GM19468 (cell line): ENCODE data around the gene DRC7.
"Not testable (repeated sequence)": the region's sequence is repeated elsewhere in the genome, so short reads cannot be mapped to it uniquely, and the experiment has no call there.

Source experiments
- ATAC-seq: cut with Tn5 transposase; IDR thresholded peaks from one replicate; pipeline ENCODE4 v1.9.1; 2021; ENCODE audit warnings: mild to moderate bottlenecking, moderate library complexity, moderate number of reproducible peaks; ENCODE audit not compliant: unreplicated experiment; ENCODE audit errors: extremely low read depth

Gene DRC7

DNA sequence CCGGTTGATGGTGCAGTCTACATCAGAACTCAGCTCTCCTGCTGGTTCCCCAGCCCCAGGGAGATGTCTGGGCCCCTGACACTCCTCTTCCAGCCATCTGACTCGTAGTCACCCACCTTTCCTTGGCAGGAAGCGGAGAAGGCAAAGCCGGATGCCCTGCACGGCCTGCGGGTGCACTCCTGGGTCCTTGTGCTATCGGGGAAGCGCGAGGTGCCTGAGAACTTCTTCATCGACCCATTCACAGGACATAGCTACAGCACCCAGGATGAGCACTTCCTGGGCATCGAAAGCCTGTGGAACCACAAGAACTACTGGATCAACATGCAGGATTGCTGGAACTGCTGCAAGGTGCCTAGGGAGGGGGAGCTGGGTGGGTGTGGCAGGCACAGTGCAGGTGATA lies 12.7 kb downstream of the DRC7 start:
- no peak for ATAC-seq

DNA sequence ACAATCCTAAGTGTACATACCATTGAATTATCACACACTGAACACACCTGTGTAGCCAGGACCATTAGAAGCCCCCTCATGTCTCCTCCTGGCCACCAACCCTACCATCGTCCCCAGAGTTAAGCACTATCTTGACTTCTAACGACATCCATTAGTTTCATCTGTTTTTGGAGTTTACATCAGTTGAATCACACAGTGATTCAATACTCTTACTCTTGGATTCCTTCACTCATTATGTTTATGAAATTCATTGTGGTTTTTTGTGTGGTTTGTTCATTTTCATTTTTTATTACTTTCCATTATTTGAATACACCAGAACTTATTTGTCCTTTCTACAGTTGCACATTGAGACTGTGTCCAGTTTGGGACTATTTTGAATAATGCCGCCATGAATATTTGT lies 13.6 kb downstream of the DRC7 start:
- ATAC-seq, result no peak

DNA sequence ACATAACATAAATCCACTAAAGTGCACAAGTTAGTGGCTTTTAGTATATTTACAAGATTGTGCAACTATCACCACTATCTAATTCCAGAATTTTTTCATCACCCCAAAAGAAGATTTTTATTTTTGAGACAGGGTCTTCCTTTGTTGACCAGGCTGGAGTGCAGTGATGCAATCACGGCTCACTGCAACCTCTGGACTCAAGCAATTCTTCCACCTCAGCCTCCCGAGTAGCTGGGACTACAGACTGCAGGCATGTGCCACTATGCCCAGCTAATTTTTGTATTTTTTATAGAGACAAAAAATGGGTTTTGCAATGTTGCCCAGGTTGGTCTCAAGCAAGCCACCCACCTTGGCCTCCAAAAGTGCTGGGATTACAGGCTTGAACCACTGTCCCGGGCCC lies 15.1 kb downstream of the DRC7 start:
- ATAC-seq, result no peak

DNA sequence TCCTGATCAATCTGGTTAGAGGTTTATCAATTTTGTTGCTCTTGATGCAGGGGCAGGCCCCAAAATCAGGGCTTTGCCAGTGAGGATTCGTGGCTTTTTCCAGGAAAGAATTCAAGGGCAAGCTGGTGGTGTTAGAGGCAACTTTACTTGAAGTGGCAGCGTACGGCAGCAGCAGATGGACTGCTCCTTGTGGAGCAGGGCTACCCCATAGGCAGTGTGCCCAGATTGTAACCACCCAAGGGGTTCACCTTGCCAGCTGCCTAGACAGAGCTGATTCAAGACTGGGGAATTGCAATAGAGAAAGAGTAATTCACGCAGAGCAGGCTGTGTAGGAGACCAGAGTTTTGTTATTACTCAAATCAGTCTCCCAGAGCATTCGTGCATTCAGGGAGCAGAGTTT lies 16.7 kb downstream of the DRC7 start:
- ATAC-seq, result no peak

DNA sequence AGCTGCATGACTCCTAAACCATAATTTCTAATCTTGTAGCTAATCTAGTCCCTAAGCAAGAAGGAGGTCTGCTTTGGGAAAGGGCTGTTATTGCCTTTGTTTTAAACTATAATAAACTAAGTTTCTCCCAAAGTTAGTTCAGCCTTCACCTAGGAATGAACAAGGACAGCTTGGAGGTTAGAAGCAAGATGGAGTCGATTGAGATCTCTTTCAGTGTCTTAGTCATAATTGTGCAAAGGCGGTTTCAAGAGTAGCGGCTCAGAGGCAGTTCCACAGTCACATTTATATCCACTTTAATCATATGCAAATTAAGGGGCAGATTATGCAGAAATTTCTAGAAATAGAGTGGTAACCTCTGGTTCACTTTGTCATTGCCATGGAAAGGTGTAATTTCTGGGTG lies 17.4 kb downstream of the DRC7 start:
- ATAC-seq, result no peak

DNA sequence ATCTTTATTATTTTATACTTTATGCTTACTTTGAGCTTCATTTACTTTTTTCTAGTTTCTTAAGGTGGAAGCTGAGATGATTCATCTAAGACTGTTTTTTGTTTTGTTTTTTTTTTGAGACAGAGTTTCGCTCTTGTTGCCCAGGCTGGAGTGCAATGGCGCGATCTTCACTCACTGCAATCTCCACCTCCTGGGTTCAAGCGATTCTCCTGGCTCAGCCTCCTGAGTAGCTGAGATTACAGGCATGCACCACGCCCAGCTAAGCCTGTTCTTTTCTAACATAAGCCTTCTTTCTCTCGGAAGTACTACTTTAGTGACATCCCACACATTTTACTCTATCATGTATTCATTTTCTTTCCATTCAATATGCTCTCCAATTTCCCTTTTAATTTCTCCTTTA lies 18.0 kb downstream of the DRC7 start:
- not testable (repeated sequence) for ATAC-seq

DNA sequence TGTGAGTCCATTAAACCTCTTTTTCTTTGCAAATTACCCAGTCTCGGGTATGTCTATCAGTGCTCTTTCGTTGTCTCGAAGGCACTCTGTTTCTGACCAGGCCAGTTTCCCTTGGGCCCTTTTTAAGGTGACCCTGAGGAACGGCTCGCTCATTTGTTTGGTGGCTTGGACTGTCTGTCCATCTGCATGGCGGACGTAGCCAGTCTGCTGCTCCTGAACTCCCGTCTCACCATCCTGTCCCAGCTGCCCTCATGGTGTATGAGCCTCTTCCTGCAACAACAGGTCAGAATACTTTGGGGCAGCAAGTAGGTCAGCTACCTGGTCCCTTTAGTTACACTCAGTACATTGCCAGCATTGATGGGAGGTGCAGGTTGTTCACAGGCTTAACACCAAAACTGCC lies 19.0 kb downstream of the DRC7 start:
- ATAC-seq, result no peak

DNA sequence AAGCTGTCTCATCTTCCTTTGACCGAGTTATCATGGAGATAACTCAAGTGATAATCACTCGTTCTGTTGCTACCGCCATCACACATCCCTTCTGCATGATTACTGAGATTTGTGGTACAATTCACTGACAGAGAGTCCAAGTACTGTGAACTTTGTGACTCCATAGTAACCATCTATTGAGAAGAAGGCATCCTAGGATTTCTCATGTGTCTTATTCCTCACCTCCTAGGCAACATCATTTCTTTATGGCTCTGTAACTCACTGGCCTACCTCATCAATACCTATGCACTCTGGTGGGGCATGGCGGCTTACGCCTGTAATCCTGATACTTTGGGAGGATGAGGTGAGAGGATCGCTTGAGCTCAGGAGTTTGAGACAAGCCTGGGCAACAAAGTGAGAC lies 19.4 kb downstream of the DRC7 start:
- ATAC-seq, result no peak

DNA sequence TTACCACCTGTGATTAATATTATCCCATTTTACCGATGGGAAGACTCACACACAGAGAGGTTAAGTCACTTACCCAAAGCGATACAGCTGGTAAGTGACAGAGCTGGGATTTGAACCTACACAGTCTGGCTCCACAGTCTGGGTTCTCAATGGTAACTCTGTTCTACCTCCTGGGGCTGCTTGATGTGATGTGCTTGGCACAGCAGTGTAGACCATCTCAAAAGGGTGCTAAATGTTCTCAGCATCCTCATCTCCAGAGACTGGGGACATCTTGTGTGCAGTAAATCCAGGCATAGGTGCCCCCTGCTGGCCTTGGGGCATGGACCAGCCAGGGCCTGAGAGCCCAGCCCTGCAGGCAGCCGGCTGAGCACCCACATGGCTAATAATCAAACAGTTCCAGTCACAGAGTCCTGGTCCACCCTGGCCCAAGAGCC lies 25.6 kb downstream of the DRC7 start:
- ATAC-seq, result no peak

DNA sequence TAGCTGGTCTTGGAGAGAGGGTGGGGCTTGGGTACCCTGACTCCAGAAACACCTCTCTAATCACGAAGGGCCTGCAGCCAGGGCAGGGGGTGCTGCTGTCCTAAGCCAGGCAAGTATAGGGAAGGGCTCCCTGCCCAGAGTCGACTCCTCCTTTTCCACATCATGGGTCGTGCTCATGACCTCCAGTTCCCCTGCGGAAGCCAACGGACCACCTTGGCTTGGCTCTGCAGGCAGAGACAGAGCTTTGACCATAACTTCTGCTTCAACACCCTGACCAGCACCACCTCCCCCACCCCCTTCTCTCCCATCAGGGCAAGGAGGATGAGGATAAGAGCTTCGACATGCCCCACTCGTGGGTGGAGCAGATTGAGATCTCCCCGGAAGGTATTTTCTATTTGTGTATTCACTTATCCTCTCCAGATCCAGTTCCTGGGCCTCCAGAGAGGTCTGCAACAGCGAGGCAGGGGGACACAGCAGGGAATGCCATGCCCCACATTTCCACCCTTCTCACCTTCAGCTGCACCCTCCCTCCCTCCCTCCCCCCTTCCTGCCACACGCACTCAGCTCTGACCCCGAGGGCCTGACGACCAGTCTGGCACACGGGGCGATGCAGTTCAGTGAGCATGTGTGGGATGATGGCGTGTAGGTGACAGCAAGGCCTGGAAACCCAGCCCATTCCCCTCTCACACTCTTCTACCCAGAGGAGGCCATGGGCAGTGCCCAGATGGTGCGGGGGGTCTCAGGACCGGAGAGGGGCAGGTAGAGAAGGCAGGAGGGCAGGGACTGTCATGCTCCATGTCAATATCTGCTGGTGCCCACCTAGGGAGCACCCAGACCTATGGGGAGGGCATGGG lies 27.0 kb downstream of the DRC7 start:
- ATAC-seq, result no peak

DNA sequence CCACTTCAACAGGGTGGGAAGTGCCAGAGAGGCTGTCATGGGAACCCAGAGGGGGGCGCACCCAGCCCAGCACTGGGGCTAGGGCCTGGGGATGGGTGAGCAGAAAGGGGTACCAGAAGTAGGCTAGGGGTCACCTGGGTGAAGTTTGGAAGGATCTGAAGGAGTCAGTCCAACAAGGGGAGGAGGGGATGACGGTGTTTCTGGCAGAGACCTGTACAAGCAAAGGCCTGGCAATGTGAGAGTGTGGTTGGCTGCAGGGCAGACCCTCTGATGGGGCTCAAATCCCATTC lies 27.5 kb downstream of the DRC7 start:
- ATAC-seq, result no peak

DNA sequence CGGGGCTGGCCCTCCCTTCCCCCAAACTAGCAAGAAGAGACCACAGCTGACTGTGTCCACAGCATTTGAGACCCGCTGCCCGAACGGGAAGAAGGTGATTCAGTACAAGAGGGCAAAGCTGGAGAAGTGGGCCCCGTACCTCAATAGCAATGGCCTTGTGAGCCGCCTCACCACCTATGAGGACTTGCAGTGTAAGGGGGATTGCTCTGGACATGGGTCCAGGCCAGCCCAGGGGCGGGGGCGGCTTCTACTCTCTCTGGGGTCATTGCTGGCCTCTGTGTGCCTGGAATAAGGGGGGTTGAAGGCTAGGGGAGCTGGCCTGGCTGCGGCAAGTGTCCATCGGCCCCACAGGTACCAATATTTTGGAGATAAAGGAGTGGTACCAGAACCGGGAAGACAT lies 28.0 kb downstream of the DRC7 start:
- ATAC-seq, result no peak

DNA sequence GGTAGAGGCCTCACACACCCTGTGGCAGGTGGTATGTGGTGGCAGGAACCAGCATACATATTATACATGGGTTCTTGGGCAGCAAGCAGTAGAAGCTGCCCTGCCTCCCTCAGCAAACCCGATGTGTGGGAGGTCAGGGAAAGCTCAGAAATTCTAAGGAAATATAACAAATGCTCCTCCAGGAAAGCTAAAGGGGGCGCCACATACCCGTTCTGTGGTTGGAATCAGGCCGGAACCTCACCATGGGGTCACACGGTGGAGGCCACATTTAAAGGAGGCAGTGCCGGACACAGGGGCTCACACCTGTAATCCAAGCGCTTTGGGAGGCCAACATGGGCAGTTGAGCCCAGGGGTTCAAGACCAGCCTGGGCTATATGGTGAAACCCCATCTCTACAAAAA lies 28.6 kb downstream of the DRC7 start:
- no peak for ATAC-seq

DNA sequence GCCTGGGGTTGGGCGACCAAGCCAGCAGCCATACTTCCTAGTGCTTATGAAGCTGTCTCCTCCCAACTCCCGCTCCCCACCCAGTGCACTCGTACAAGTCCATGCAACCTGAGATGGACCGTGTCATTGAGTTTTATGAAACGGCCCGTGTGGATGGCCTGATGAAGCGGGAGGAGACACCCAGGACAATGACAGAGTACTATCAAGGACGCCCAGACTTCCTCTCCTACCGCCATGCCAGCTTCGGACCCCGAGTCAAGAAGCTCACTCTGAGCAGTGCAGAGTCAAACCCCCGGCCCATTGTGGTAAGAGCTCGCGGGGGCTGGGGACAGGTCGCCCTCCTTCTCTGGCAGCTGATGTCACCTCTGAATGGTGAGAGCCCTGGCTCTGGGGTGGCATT lies 29.9 kb downstream of the DRC7 start:
- ATAC-seq, result no peak

DNA sequence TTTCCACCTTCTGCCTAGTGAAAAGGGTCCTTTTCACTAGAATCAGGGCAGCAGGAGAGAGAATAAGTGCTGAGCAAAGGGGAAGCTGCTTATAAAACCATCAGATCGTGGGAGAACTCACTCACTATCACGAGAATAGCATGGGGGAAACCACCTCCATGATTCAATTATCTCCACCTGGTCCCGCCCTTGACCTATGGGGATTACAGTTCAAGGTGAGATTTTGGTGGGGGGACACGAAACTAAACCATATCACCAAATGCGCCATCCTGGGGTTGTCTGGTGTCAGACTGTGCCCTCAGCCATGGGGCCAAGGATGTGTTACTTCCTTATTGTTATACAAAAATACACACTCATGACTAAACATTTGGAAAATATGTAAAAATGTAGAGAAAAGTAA lies 30.5 kb downstream of the DRC7 start:
- ATAC-seq, result no peak

DNA sequence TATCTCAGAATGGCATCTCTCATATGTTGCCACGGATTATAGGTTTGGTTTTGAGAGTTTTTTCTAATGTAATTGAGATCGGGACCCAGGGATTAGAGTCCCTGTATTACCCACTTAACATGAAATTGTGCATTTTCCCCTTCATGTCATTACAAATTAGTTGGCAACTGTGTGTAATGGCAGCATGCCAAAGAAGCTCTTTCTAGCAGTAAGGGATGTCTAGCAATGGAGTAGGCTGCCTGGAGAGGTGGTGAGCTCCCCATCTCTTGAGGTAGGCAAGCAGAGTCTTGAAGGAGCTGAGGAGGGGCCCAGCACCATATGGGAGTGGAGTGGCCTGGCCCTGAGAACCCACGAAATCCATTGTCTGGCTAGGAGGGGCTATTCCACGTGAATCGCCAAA lies 30.9 kb downstream of the DRC7 start:
- ATAC-seq, result no peak

DNA sequence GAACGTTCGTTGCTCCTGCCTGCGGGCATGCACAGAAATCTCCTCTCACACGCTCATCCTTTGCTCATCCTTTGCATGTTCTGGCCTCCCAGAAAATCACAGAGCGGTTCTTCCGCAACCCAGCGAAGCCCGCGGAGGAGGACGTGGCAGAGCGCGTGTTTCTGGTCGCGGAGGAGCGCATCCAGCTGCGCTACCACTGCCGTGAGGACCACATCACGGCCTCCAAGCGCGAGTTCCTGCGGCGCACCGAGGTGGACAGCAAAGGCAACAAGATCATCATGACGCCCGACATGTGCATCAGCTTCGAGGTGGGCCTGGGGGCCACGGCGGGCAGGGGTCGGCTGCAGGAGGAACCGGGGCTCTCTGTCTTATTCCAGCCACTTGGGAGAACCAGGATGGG lies 31.4 kb downstream of the DRC7 start:
- ATAC-seq, result no peak

DNA sequence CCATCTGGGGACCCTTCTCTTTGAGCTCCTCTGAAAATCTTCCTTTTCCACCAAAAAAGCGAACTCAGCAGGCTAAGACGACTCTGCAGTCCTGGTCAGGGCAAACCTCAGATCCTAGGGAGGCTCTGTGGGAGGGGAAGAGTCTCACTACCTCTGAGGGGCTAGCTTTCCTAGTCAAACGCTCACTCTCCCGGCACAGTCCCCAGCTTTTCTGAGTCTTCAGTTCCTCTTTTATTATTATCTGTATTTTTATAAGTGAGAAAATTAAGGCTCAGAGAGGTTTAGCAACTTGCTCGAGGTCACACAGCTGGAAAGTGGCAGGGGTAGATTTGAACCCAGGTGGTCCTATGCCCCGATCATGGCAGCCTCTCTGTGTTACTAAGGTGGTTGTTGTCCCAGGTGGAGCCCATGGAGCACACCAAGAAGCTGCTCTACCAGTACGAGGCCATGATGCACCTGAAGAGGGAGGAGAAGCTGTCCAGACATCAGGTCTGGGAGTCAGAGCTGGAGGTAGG lies 31.9 kb downstream of the DRC7 start:
- no peak for ATAC-seq

DNA sequence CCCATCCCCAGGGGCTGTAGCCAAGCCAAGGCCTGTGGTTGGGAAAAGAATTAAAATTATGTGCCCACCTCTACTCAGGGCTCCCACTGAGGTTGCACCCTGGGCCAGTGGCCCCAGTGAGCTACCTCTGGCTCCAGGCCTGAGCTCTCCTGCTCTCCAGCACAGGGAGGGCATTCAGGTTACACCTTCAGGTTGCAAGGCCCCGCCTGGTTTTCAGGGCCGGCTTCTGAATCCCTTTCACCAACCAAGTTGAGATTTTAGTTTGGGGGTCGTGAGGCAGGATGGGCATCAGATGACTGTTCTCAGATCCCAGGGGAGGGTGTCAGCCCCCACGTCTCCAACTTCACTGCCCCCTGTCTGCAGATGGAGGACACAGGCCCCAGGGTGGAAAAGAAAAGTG lies 33.0 kb downstream of the DRC7 start:
- ATAC-seq, result no peak

DNA sequence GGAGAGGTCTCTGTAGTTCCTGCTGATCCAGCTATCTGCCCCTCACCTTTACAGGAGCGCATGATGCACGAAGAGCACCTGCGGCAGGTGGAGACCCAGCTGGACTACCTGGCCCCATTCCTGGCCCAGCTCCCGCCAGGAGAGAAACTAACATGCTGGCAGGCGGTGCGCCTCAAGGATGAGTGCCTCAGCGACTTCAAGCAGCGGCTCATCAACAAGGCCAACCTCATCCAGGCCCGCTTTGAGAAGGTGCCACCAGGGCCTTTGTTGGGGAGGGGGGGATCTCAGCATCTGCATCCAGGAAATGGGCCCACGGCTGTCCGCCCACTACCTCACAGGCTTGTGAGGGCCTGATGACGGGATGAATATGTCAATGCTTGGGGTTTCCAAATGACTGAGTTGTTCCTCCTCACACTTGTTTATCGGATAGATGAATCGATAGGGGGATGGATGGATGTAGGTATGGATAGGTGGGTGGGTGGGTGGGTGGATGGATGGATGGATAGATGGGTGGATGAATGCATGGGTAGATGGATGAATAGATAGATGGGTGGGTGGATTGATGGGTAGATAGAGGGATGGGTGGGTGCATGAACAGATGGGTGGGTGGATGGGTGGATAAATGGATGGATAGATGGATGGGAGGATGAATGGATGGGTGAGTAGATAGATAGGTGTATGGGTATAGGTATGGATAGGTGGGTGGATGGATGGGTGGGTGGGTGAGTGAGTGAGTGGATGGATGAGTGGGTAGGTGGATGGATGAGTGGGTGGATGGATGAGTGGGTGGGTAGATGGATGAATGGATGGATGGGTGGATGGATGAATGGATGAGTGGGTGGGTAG lies 34.0 kb downstream of the DRC7 start:
- ATAC-seq, result no peak

DNA sequence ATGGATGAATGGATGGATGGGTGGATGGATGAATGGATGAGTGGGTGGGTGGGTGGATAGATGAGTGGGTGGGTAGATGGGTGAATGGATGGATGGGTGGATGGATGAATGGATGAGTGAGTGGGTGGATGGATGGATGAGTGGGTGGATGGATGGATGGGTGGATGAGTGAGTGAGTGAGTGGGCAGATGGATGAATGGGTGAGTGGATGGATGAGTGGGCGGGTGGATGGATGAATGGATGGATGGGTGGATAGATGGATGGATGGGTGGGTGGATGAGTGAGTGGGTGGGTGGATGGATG lies 34.5 kb downstream of the DRC7 start:
- ATAC-seq, result no peak

DNA sequence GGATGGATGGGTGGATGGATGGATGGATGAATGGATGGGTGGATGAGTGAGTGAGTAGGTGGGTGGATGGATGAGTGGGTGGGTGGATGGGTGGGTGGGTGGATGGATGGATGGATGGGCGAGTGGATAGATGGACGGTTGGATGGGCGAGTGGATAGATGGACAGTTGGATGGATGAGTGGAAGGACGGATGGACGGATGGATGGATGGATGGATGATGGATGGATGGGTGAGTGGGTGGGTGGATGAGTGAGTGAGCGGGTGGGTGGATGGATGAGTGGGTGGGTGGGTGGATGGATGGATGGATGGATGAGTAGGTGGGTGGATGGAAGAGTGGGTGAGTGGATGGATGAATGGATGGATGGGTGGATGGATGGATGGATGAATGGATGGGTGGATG lies 35.2 kb downstream of the DRC7 start:
- not testable (repeated sequence) for ATAC-seq
